ENCODE measurements around the gene GPR89B. TPM values are rescaled to one million over a fixed set of nuclear protein-coding genes. Genes with fewer than 3 reads are reported as not detected.
"Not testable (repeated sequence)": the region's sequence is repeated elsewhere in the genome, so short reads cannot be mapped to it uniquely, and the experiment has no call there.

GPR89B gene
- polyA plus RNA-seq, 1 donor = 9.2 TPM

DNA sequence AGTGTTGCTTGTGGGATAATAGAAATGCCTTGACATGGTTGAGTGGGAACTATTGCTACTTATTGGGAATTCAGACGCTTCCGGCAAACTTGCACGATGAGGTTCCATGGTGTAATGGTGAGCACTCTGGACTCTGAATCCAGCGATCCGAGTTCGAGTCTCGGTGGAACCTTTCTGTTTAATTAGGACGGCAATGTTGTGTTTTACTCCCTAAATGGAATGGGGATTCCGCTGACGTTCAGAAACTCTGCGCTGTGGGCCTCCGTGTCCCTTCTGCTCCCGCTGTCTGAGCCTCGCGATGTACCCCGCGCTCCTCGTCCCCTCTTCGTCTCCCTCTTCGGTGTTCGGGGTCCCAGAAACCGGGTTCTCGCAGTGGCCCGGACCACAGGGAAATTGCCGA, 104.5 kb downstream of the GPR89B start:
- not testable (repeated sequence) for DNase-seq

DNA sequence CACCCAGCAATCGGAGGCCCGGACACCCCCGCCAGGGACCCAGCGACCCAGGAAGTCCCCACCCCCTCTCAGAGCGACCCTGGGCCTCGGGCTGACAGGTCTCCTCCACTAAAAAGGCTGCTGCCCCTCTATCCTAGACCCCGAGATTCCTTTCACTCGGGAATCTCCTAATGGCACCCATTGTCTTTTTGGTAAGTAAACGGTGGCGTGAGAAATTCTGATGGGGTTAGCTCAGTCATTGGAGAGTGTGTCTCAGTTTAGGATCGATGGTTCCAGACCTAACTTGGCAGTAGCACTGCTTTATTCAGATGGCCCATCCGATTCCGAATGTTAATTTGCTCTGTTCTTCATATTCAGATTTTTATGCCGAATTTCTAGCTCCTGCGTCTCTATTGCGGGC, 104.9 kb downstream of the GPR89B start:
- not testable (repeated sequence) for DNase-seq

DNA sequence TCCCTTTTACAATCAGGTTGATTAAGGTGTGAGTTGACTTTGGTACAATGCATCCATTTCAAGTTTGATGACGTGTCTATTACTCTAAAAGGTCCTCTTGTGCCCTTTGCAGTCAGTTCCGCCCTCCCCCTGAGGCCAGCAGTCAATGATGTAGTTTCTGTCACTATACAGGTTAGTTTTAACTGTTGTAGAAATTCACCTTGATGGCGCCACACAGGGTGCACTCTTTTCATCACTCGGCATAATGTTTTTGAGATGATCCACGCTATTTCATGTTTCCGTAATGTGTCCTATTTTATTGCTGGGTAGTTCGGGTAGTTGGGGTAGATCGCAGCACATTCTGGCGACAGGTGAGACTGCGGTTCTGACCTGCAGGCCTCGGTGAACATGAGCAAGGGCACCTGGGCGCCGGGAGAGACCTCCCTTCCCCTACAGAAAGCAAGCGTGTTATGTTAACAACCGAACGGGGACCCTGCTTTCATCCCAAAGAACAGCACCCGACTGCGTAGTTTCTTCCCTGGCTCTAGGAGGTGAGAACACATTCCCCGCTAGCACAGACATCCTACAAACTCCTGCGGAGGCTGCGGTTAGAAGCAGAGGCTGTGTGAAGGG, 109.7 kb downstream of the GPR89B start:
- not testable (repeated sequence) for DNase-seq

DNA sequence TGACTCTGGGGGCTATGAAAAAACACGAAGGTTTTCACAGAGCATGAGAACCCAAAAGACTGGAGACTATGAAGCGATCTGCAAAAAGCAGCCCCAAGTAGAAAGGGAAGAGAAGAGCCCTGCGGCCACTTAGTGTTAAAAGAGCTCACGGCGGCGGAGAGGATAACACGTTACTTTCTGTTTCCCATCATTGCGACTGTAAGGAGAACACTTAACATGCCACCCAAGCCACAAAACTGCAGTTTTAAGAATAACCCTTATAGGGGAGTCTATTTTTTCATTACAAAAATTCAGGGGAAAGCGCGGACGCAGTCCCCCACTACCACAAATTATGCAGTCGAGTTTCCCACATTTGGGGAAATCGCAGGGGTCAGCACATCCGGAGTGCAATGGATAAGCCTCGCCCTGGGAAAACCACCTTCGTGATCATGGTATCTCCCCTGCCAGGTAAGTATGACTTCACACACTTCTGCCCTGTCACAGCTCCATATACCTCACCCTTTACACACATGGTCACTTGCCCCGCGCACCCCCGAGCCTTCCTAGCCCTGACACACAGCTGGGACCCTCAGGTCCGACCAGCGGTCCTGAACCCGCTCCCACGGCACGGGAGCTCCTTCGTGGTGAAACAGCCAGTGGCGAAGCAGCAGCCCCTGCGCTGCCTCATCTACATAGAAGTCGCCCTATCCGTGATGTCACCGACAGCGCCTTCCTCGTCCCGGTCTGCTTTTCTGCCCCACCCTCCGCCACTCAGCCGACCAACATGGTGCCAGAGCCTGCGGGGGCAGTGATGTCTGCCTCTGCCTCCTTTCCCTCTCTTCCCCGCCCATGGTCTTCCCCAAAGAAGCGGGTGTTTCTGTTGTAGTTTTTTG, 110.5 kb downstream of the GPR89B start:
- peak; percentile 49 for DNase-seq

Other genes starting within 250 kb of the GPR89B start
- 16.6 TPM for gene GJA5, start 167.8 kb upstream of the GPR89B start, polyA plus RNA-seq (ENCODE audit: insufficient read length)
- gene GJA8, start 25.6 kb upstream of the GPR89B start, polyA plus RNA-seq (ENCODE audit: insufficient read length) = not detected
- 23.1 TPM for gene NBPF11, start 223.9 kb downstream of the GPR89B start, polyA plus RNA-seq (ENCODE audit: insufficient read length)

All from hindlimb muscle (tissue), 1 donor.